Endothelial cell of hepatic sinusoid (primary cell): ENCODE measurements around the gene LGR6.
"Not testable (repeated sequence)": the region's sequence is repeated elsewhere in the genome, so short reads cannot be mapped to it uniquely, and the experiment has no call there.

Experiments
- in situ Hi-C: cut with HindIII; loops from 2 replicates; pipeline ENCODE4 v1.10.0; 2017; ENCODE audit warnings: low sequenced_read_pairs

Gene LGR6

GRCh38 chr1:202235856-202236837 lies 42.5 kb downstream of the LGR6 start:
- in situ Hi-C loops: no loop called here

- in situ Hi-C loops: no loop called here
Measured at GRCh38 chr1:202237052-202237451, 43.5 kb downstream of the LGR6 start.

- in situ Hi-C loops: no loop called here
Measured at GRCh38 chr1:202238914-202239313, 45.3 kb downstream of the LGR6 start.

GRCh38 chr1:202240226-202240625 lies 46.6 kb downstream of the LGR6 start:
- in situ Hi-C loops: not testable (repeated sequence)

GRCh38 chr1:202240956-202241355 lies 47.4 kb downstream of the LGR6 start:
- in situ Hi-C loops: no loop called here

GRCh38 chr1:202241376-202242079 lies 47.9 kb downstream of the LGR6 start:
- in situ Hi-C loops: no loop called here

- in situ Hi-C loops: no loop called here
Measured at GRCh38 chr1:202242080-202242419, 48.5 kb downstream of the LGR6 start.

GRCh38 chr1:202243006-202243405 lies 49.4 kb downstream of the LGR6 start:
- in situ Hi-C loops: no loop called here

- in situ Hi-C loops: no loop called here
Measured at GRCh38 chr1:202244841-202245261, 51.3 kb downstream of the LGR6 start.

GRCh38 chr1:202245391-202245790 lies 51.8 kb downstream of the LGR6 start:
- in situ Hi-C loops: no loop called here

- in situ Hi-C loops: no loop called here
Measured at GRCh38 chr1:202247104-202247503, 53.5 kb downstream of the LGR6 start.

GRCh38 chr1:202247837-202248795 lies 54.5 kb downstream of the LGR6 start:
- in situ Hi-C loops: no loop called here

GRCh38 chr1:202248861-202249260 lies 55.3 kb downstream of the LGR6 start:
- in situ Hi-C loops: no loop called here

GRCh38 chr1:202249436-202249835 lies 55.8 kb downstream of the LGR6 start:
- in situ Hi-C loops: no loop called here

- in situ Hi-C loops: no loop called here
Measured at GRCh38 chr1:202249846-202250245, 56.2 kb downstream of the LGR6 start.

GRCh38 chr1:202250982-202251381 lies 57.4 kb downstream of the LGR6 start:
- in situ Hi-C loops: no loop called here

GRCh38 chr1:202251424-202252256 lies 58.0 kb downstream of the LGR6 start:
- in situ Hi-C loops: no loop called here

- in situ Hi-C loops: no loop called here
Measured at GRCh38 chr1:202252271-202252670, 58.7 kb downstream of the LGR6 start.

GRCh38 chr1:202254454-202255252 lies 61.1 kb downstream of the LGR6 start:
- in situ Hi-C loops: no loop called here
